ENCODE measurements around the gene ANAPC4. TPM values are rescaled to one million over a fixed set of nuclear protein-coding genes. Genes with fewer than 3 reads are reported as not detected.

Gene ANAPC4
- total RNA-seq, 1 experiment from 2014 or later: 22.8 TPM

GRCh38 chr4:25397305-25397704 lies 20.2 kb downstream of the ANAPC4 start:
- POLR2A ChIA-PET: no interaction called here

DNA sequence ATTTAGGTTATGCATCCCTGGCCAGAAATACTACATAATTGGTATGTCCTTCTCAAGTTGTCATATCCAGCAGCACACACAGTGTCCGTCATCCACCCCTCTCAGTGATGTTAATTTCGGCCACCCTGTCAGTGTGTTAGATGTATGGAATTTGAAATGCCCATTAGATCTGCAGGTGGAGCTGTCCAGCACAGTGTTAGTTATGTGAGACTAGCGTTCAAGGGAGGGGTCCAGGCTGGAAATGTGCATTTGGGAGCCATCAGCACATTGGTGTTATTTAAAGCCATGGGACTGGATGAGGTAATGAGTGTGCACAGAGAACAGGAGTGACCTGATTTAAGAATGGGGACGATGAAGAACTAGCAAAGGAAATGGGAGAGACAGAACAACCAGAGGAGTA lies 22.4 kb downstream of the ANAPC4 start:
- POLR2A ChIA-PET: no interaction called here
- TF ChIP-seq, protein P1, sequence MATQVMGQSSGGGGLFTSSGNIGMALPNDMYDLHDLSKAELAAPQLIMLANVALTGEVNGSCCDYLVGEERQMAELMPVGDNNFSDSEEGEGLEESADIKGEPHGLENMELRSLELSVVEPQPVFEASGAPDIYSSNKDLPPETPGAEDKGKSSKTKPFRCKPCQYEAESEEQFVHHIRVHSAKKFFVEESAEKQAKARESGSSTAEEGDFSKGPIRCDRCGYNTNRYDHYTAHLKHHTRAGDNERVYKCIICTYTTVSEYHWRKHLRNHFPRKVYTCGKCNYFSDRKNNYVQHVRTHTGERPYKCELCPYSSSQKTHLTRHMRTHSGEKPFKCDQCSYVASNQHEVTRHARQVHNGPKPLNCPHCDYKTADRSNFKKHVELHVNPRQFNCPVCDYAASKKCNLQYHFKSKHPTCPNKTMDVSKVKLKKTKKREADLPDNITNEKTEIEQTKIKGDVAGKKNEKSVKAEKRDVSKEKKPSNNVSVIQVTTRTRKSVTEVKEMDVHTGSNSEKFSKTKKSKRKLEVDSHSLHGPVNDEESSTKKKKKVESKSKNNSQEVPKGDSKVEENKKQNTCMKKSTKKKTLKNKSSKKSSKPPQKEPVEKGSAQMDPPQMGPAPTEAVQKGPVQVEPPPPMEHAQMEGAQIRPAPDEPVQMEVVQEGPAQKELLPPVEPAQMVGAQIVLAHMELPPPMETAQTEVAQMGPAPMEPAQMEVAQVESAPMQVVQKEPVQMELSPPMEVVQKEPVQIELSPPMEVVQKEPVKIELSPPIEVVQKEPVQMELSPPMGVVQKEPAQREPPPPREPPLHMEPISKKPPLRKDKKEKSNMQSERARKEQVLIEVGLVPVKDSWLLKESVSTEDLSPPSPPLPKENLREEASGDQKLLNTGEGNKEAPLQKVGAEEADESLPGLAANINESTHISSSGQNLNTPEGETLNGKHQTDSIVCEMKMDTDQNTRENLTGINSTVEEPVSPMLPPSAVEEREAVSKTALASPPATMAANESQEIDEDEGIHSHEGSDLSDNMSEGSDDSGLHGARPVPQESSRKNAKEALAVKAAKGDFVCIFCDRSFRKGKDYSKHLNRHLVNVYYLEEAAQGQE (IDR thresholded peaks at IDR 0.05; ENCODE audit: insufficient read depth in 1 of 2, low read depth in 2 of 2, low read length in 1 of 2): peak; percentile 59 to 73; a peak in 2 of 4 replicates
- no peak for TF ChIP-seq SIN3A (IDR thresholded peaks at IDR 0.05; ENCODE audit: borderline replicate concordance, insufficient read depth, low read depth, low read length)
- no peak for TF ChIP-seq POLR2AphosphoS5 (IDR thresholded peaks at IDR 0.05; ENCODE audit: low read depth, low read length)
- no peak for TF ChIP-seq TCF7L2 (IDR thresholded peaks at IDR 0.05; ENCODE audit: low read depth, low read length)
- TF ChIP-seq CTCF (IDR thresholded peaks at IDR 0.05): no peak
- intact Hi-C loops (cut with micrococcal nuclease; ENCODE audit: unreplicated experiment) (no loop called here), in situ Hi-C loops (cut with HindIII; ENCODE audit: low pct_unique_long_range_greater_than_20kb, low sequenced_read_pairs) (no loop called here)
- peaks cover 2% of the 10 kb centered on the region for H3K36me3 ChIP-seq (ENCODE audit: control insufficient read depth, insufficient read depth, low read length)
- CTCF ChIA-PET: no interaction called here
- H3K4me1 ChIP-seq (ENCODE audit: control insufficient read depth, insufficient read depth, low read length): peaks cover 6% of the 10 kb centered on the region; the same call in 1 of the 2 replicates
- no peak for ATAC-seq
- BruUV-seq (replicated peaks): no TSS peak
- no peak overlapping the region for H3K27ac ChIP-seq (ENCODE audit: low read length)
- no peak overlapping the region for H3K4me3 ChIP-seq (ENCODE audit: low read depth in 2 of 2, low read length in 2 of 2)
- H3K27me3 ChIP-seq (ENCODE audit: control insufficient read depth, insufficient read depth, low read length): no peaks in the 10 kb centered on the region
- peaks cover 3% of the 10 kb centered on the region; the same call in 1 of the 2 replicates for H3K9me3 ChIP-seq (ENCODE audit: control insufficient read depth, insufficient read depth, low read depth, low read length)
- DNase-seq (ENCODE audit: low read depth, low spot score): no peak

More at GRCh38 chr4:25397305-25397704, 20.2 kb downstream of the ANAPC4 start:
- in situ Hi-C loops (cut with HindIII; ENCODE audit: low pct_unique_long_range_greater_than_20kb, low sequenced_read_pairs) (no loop called here), intact Hi-C loops (cut with micrococcal nuclease; ENCODE audit: unreplicated experiment) (no loop called here)
- H3K4me3 ChIP-seq (ENCODE audit: low read depth in 2 of 2, low read length in 2 of 2): no peak overlapping the region
- no TSS peak for BruUV-seq (replicated peaks)
- ATAC-seq: no peak
- peaks cover 1% of the 10 kb centered on the region for H3K36me3 ChIP-seq (ENCODE audit: control insufficient read depth, insufficient read depth, low read length)
- CTCF ChIA-PET: no interaction called here
- DNase-seq (ENCODE audit: low read depth, low spot score): no peak
- H3K9me3 ChIP-seq (ENCODE audit: control insufficient read depth, insufficient read depth, low read depth, low read length): peaks cover 3% of the 10 kb centered on the region; the same call in 1 of the 2 replicates
- H3K27me3 ChIP-seq (ENCODE audit: control insufficient read depth, insufficient read depth, low read length): no peaks in the 10 kb centered on the region
- no peak overlapping the region for H3K27ac ChIP-seq (ENCODE audit: low read length)
- TF ChIP-seq TCF7L2 (IDR thresholded peaks at IDR 0.05; ENCODE audit: low read depth, low read length) (no peak), SIN3A (IDR thresholded peaks at IDR 0.05; ENCODE audit: borderline replicate concordance, insufficient read depth, low read depth, low read length) (no peak), CTCF (IDR thresholded peaks at IDR 0.05) (no peak), POLR2AphosphoS5 (IDR thresholded peaks at IDR 0.05; ENCODE audit: low read depth, low read length) (no peak)
- TF ChIP-seq, protein P1 (IDR thresholded peaks at IDR 0.05; ENCODE audit: insufficient read depth in 1 of 2, low read depth in 2 of 2, low read length in 1 of 2): no peak
- peaks cover 6% of the 10 kb centered on the region; the same call in 1 of the 2 replicates for H3K4me1 ChIP-seq (ENCODE audit: control insufficient read depth, insufficient read depth, low read length)
